ENCODE results near the gene GASK1B. TPM values are rescaled to one million over a fixed set of nuclear protein-coding genes. Genes with fewer than 3 reads are reported as not detected.

GASK1B gene
- total RNA-seq, 2 donors from 2014 or later: 51.6 to 82.2 TPM

- intact Hi-C loops (cut with DNase I): no loop called here
Measured at GRCh38 chr4:158159718-158160094, 13.1 kb downstream of the GASK1B start.

GRCh38 chr4:158159054-158159717 is 13.6 kb downstream of the GASK1B start:
- no peak for DNase-seq (ENCODE audit: low spot score)
- intact Hi-C loops (cut with DNase I): no loop called here

More at GRCh38 chr4:158159718-158160094, 13.1 kb downstream of the GASK1B start:
- no peak for DNase-seq (ENCODE audit: low spot score)

- no peak for DNase-seq (ENCODE audit: low spot score)
- intact Hi-C loops (cut with DNase I): no loop called here
Measured at GRCh38 chr4:158157412-158157811, 15.4 kb downstream of the GASK1B start.

DNA sequence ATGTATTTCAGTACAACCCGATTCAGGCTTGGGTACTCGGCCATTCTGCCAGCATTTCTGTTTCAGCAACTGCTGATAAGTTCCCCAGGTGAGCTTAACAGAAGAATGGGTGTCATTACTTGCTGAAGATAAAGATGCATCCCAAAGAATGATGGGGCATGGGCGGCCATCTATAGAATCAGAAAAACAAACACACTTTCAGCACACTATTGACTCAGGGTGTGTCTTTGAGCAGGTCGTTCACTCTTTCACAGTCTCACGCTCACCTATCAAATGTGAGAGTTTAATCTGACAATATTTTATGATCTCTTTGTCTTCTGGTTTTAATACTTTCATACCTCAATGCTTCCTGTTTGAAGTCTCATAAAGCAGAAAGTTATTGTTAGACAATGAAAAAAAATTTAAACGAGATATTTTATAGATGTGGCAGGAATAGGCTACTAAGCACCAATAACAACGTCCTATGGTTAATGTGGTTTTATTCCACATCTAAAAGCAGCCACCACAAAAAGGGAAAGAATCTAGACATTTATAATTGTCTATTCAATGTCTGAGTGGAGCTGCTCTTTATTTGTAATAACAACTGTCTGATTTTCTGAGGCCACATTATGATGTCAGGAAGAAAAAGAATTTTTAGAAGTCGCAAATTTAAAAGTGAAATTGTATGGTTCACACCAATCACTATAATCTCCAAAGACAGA is 17.0 kb downstream of the GASK1B start:
- intact Hi-C loops (cut with DNase I): no loop called here
- no peak for DNase-seq (ENCODE audit: low spot score)

DNA sequence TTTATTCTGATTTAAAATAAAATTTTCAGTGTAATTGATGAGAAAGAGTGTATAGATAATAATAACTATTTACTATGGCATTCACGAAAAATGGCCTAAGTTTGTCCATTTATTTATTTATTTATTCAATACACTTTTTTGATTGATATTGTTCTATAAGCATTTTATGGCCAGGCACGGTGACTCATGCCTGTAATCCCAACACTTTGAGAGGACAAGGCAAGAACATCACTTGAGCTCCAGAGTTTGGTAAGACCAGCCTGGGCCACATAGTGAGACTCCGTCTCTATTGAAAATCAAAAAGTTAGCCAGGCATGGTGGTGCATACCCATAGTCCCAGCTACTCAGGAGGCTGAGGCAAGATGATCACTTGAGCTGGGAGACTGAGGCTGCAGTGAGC is 25.7 kb downstream of the GASK1B start:
- intact Hi-C loops (cut with DNase I): no loop called here
- DNase-seq (ENCODE audit: low spot score): no peak

DNA sequence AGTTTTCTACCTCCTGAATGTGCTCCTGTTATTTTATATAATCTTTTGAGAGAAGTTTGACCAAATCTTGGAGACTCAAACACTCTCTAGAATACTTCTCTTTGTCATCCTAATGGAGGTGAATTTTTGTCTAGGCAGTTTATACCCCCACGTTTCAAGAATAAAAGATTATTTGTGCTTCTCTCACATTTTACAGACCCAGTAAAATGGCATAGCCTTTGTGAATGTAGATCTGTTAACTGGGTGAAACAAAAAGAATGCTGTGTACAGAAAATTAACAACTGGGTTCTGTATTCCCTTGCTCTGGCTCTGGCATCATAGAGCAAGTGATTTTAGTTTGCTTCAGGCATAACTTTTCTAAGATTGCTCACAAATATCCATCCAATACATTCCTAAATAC is 26.1 kb downstream of the GASK1B start:
- DNase-seq (ENCODE audit: low spot score): no peak
- intact Hi-C loops (cut with DNase I): no loop called here

GRCh38 chr4:158139086-158139485 is 33.7 kb downstream of the GASK1B start:
- DNase-seq (ENCODE audit: low spot score): no peak
- intact Hi-C loops (cut with DNase I): no loop called here

GRCh38 chr4:158134222-158134621 is 38.6 kb downstream of the GASK1B start:
- intact Hi-C loops (cut with DNase I): no loop called here
- DNase-seq (ENCODE audit: low spot score): no peak

DNA sequence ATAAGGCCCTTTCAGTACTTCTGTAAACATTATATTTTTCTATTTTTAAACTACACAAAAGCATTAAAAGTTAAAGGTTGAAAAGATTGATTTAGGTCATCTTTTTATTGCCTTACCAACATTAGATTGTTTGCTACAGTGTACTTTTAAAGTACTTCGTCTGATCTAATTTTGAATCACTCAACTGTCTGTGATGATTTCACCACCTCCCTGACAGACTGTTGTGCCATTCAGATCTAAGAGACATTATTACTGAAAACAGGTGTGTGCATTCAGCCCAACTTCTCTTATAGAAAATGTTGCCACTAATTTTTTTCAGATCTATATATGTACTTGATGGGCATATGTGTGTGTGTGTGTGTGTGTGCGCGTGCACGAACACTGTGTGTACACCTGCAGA is 39.3 kb downstream of the GASK1B start:
- no peak for DNase-seq (ENCODE audit: low spot score)
- intact Hi-C loops (cut with DNase I): no loop called here

DNA sequence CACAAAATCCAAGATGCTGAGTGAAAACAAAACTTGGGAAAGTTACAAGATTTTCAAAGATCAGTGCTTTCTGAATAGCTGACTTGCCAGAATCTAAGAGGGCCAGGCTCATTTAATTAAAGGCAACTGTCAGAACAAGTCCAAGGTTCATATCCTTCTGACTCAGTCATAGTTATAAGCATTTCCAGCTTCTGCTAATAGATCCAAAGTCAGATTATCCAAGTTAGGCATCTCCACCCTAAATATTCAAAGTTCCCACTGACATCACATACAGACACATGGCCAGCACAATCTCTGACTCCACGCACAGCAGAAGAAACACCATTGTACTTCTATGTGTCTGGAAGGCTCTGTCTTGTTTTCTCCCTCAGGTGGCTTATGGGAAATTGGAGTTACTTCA is 41.8 kb downstream of the GASK1B start:
- intact Hi-C loops (cut with DNase I): no loop called here
- DNase-seq (ENCODE audit: low spot score): no peak

- no peak for DNase-seq (ENCODE audit: low spot score)
- intact Hi-C loops (cut with DNase I): no loop called here
Measured at GRCh38 chr4:158130204-158130603, 42.6 kb downstream of the GASK1B start.

DNA sequence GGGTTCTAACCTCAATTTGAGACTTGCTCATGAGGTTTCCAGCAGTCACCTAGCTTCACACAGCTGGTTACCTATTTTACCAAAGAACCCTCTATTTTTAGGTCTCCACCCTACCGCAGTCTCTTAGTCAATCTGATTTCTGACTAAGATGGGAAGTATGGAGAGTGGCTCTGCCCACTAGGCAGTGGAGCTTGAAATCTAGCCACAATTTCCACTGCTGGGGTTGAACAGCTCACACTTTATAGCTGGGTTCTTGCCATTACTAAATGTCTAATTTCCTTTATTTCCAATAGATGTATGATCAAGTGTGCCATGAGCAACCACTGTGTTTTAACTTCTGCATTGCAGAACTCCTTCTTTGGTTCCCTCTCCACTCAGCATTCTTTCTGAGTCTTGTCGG is 43.1 kb downstream of the GASK1B start:
- intact Hi-C loops (cut with DNase I): no loop called here
- no peak for DNase-seq (ENCODE audit: low spot score)

DNA sequence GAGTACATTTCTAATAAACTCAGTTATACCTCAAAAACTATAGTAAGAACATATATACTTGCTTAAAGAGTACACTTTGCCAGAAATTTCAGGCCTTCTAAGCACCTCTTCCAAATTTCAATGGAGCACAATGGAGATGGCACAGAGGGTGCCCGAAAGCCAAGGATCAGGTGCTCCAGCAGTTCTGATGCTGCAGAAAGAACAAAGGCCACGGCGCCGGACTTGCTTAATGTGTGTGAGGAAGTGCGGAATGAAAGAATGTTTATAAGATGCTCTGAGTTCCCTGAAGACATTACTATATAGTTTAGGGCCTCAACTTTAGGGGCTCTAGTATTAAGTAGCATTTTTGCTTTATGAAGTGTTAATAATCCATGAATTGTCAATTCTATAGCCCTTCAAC is 44.3 kb downstream of the GASK1B start:
- intact Hi-C loops (cut with DNase I): no loop called here

GRCh38 chr4:158125310-158125709 is 47.5 kb downstream of the GASK1B start:
- DNase-seq (ENCODE audit: low spot score): no peak
- intact Hi-C loops (cut with DNase I): no loop called here

More for the DNA sequence above, 44.3 kb downstream of the GASK1B start:
- DNase-seq (ENCODE audit: low spot score): no peak

Other genes with a start within 250 kb of the GASK1B start
- gene TMEM144, start 37.5 kb upstream of the GASK1B start, total RNA-seq: 1 to 10 TPM; 5.1 to 8.0 TPM